GM12874 (cell line): ENCODE results near the gene SREBF1.

Experiments used
- TF ChIP-seq, protein P1 (sequence below): IDR thresholded peaks from 2 replicates; pipeline ENCODE4 v1.5.1; 2011; ENCODE audit warnings: low read depth, mild to moderate bottlenecking, control low read depth, low read length, moderate library complexity; ENCODE audit not compliant: insufficient read depth

Gene SREBF1

DNA sequence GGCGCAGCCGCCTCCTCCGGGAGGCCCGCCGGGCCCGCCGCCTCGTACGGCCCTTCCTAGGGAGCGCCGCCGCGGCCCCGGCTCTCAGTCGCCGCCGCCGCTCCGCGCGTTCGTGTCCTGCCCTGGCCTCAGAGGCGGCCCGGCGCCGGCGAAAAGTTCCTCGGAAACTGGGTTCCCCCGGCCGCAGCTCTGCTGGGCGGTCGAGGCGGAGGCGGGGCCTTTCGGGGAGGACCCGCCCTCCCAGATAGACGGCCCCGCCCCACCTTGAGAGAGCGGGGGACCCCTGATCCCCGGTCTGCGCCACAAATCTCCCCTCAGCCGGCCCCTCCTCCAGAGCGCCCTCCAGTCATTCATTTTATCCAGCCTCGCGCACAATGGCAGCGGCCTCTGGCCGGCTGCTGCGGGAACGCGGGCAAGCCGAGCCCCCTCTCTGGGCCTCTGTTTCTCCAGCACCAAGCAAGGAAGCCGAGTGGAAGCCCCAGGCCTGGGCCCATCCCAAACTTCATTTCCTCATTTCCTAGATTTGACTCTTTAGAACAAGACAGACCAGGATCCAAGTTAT is at the start of gene SREBF1:
TSS of gene SREBF1 (minus strand) at position 169 of the 562 bp plus-strand sequence. CDS start 169 bp downstream, outside the sequence.
- TF ChIP-seq, protein P1, sequence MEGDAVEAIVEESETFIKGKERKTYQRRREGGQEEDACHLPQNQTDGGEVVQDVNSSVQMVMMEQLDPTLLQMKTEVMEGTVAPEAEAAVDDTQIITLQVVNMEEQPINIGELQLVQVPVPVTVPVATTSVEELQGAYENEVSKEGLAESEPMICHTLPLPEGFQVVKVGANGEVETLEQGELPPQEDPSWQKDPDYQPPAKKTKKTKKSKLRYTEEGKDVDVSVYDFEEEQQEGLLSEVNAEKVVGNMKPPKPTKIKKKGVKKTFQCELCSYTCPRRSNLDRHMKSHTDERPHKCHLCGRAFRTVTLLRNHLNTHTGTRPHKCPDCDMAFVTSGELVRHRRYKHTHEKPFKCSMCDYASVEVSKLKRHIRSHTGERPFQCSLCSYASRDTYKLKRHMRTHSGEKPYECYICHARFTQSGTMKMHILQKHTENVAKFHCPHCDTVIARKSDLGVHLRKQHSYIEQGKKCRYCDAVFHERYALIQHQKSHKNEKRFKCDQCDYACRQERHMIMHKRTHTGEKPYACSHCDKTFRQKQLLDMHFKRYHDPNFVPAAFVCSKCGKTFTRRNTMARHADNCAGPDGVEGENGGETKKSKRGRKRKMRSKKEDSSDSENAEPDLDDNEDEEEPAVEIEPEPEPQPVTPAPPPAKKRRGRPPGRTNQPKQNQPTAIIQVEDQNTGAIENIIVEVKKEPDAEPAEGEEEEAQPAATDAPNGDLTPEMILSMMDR = no peak

DNA sequence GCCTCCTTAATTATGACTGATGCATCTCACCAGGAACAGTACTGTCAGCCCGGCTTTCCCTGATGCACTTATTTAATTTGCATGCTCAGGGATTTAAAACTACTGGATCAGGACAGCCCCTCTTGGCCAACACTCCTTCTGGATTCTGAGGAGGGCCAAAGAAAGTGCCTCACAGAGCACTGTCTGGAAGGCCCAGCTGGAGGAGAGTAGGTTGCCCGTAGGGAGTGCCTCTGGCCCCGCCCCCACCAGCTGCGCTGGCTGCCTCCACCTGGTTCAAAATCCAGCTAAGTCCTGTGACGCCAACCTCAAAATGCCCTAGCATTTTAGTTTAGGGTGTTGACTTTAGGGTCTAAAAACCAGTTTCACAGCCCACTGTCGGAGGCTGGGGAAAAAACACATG is 49.4 kb upstream of the SREBF1 start:
- TF ChIP-seq, protein P1 = no peak

DNA sequence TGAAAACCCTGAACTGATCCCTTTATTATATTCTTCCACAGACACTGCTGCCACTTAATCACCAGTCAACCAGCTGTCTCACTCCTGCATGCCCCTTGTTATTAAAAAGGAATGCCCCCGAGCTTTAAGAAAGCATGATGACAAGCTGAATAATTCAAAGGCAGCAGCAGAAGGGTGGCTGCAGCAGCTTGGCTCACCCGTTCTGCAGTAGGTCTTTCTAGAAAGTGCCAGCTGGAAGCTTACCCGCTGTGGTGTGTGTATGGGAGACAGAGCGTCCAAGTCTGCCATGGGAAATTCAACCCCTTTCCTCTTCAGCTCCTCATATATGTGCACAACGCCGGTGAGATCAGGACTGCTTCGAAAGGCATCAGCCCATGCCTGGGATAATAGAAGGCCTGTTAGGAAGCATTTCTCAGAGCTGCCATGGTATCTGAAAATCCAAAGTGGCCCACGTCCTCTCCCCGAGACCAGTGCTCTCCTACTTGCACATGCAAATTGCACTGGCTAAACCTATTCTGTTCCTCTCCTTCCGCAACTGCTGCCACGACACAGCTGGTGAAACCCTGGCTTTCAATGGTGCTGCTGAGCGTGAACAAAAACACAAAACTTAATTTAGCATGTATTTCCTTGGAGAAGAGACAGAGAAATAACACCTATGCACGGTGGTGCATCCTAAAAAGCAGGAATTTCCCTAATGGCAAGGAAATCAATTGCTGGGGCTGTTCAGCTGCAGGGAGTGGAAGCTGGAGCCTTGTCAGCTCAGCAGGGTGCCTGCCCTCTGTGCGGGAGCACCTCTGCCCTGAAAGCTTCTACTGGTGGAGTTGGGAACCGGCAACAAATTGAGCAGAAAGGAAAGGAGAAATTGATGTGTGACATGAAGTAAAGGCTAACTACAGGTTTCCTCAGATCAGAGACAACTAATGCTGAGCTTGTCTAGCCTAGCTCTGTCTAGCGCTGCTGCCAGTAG is 47.9 kb upstream of the SREBF1 start:
- TF ChIP-seq, protein P1 = no peak

DNA sequence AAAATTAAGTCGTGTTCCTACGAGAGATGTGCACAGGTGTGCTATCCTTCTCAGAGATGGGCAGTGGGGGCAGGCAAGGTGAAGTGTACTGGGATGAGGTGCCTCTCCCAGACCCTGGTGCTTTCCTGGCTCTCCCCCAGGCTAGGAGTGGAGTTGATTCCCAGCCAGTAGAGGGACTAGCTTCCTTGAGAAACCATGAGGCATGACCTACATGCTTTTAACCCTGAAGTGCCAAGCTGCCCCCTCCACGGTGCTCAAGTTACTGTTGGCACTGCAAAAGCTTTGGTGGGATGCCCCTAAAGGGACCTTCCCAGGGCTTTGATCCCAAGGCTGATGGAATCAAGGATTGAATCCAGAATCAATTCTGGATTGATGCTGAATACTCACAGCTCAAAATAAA is 47.0 kb upstream of the SREBF1 start:
- TF ChIP-seq, protein P1 = no peak

DNA sequence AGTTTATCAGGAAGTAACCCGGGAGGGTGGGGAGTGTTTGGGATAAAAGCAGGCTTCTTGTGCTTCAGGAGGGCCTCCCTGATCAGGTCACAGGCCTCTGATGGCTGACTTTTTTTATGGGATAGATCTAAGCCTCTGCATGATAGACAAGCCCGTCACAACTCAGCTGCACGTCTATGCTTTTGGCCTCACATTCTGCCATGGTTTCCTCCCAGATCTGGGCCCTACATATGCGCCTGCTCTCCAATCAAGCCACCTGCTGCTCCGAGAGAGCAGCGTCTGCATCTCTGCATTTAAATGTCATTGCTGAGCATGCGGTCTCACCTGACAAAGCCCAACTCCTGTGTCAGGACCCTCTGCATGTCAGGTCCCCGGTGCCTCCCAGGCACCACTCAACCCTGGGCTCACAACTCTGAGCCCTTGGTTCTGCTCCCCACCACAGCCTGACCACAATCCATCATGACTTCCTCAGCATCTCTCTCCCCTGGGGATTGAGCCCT is 45.3 kb upstream of the SREBF1 start:
- TF ChIP-seq, protein P1 = no peak

DNA sequence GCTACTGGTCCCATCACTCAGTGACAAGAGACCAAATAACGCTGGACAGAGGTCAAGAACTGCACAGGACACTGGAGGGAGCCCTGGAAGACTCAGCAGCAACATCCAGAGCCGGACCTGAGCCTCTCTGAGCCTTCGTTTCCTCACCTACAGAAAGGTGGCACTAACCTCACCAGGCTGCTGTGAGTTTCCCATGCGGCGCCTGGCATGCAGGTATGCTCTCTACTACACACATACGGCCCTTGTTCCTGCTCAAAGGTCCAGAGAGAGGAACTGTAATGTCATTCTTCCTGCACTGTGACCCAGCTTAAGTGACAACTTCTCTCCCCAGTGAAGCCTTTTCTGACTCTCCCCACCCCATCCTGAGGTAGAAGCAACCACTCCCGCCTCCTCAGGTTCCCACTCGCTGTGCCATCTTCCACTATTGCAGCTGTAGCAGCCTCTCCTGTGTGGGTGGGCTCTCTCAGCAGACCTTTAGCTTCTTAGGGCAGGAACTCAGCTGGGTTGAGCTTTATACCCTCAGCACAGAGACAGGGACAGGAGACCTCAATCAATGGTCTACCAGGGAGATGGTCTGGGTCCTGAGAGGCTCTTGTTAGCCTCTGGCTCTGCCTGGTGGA is 43.9 kb upstream of the SREBF1 start:
- TF ChIP-seq, protein P1 = no peak
